Activated CD4-positive, alpha-beta memory T cell treated with anti-CD3 and anti-CD28 coated beads, Interleukin-2, amount 10 ng/mL, durations not matched to agents 7 days and 5 days (primary cell): ENCODE results near the gene MUC20. TPM values are rescaled to one million over a fixed set of nuclear protein-coding genes. Genes with fewer than 3 reads are reported as not detected.

ENCODE experiments used
- CTCF ChIA-PET: fragments of 350-600 bp; sonication (Branson Sonifier 250); formaldehyde crosslinking; loops from one replicate; lab custom pipeline; 2021; ENCODE audit warnings: antibody characterized with exemption, inconsistent platforms; lab: Charles Lee
- POLR2A ChIA-PET: fragments of 350-600 bp; sonication (Branson Sonifier 250); formaldehyde crosslinking; loops from one replicate; lab custom pipeline; 2021; ENCODE audit warnings: antibody characterized with exemption; lab: Charles Lee
- DNase-seq: peaks from one replicate; pipeline ENCODE4 v3.0.0-alpha.2; 2020
- H3K27ac Mint-ChIP-seq: one replicate; pipeline ENCODE4 v1.8.0; 2021; ENCODE audit warnings: mild to moderate bottlenecking, mixed read lengths
- H3K27me3 Mint-ChIP-seq: one replicate; pipeline ENCODE4 v1.8.0; 2021; ENCODE audit warnings: mixed read lengths
- H3K36me3 Mint-ChIP-seq: one replicate; pipeline ENCODE4 v1.8.0; 2021; ENCODE audit warnings: low read depth, mixed read lengths
- H3K4me1 Mint-ChIP-seq: one replicate; pipeline ENCODE4 v1.8.0; 2021; ENCODE audit warnings: mixed read lengths
- H3K4me3 Mint-ChIP-seq: one replicate; pipeline ENCODE4 v1.8.0; 2021; ENCODE audit warnings: mild to moderate bottlenecking, mixed read lengths
- H3K9me3 Mint-ChIP-seq: one replicate; pipeline ENCODE4 v1.8.0; 2021; ENCODE audit warnings: mixed read lengths
- total RNA-seq, 2 experiments: library from RNA; stranded (reverse); gene quantifications; one replicate each; pipeline ENCODE4 v1.2.3, GENCODE V29; 2021

Gene MUC20
- total RNA-seq, 2 experiments from 2014 or later, result 1.2 to 2.8 TPM

GRCh38 chr3:195762249-195762585 lies 41.4 kb downstream of the MUC20 start:
- Mint-ChIP-seq H3K4me3 (no peak overlapping the region), H3K27ac (no peak overlapping the region), H3K4me1 (peaks cover 3% of the 10 kb centered on the region), H3K27me3 (peaks cover 46% of the 10 kb centered on the region), H3K36me3 (no peaks in the 10 kb centered on the region), H3K9me3 (peaks cover under 1% of the 10 kb centered on the region)
- POLR2A ChIA-PET, result no interaction called here
- no peak for DNase-seq
- CTCF ChIA-PET, result no interaction called here

GRCh38 chr3:195762611-195763010 lies 41.8 kb downstream of the MUC20 start:
- Mint-ChIP-seq H3K27ac (no peak overlapping the region), H3K4me1 (peaks cover 3% of the 10 kb centered on the region), H3K9me3 (peaks cover 2% of the 10 kb centered on the region), H3K4me3 (no peak overlapping the region), H3K36me3 (no peaks in the 10 kb centered on the region), H3K27me3 (peaks cover 44% of the 10 kb centered on the region)
- DNase-seq, result no peak
- POLR2A ChIA-PET, result no interaction called here
- CTCF ChIA-PET, result no interaction called here

GRCh38 chr3:195763076-195763830 lies 42.5 kb downstream of the MUC20 start:
- Mint-ChIP-seq H3K36me3 (no peaks in the 10 kb centered on the region), H3K4me1 (peaks cover 3% of the 10 kb centered on the region), H3K27me3 (peaks cover 39% of the 10 kb centered on the region), H3K4me3 (no peak overlapping the region), H3K9me3 (peaks cover 4% of the 10 kb centered on the region), H3K27ac (no peak overlapping the region)
- DNase-seq, result no peak
- CTCF ChIA-PET, result no interaction called here
- POLR2A ChIA-PET, result no interaction called here

- no peaks in the 10 kb centered on the region for H3K36me3 Mint-ChIP-seq
- H3K27me3 Mint-ChIP-seq, result peaks cover 33% of the 10 kb centered on the region
- peaks cover 6% of the 10 kb centered on the region for H3K9me3 Mint-ChIP-seq
- ChIA-PET CTCF (interaction anchor here (0.6 kb wide), 1 partner anchor 86 kb away, joined by 3 read pairs; no protein-coding TSS in a partner anchor), POLR2A (no interaction called here)
- no peak for DNase-seq
- H3K4me3 Mint-ChIP-seq, result no peak overlapping the region
- no peak overlapping the region for H3K27ac Mint-ChIP-seq
- peaks cover 3% of the 10 kb centered on the region for H3K4me1 Mint-ChIP-seq
These were observed 43.4 kb downstream of the MUC20 start for GRCh38 chr3:195763843-195764825.

GRCh38 chr3:195764961-195765706 lies 44.4 kb downstream of the MUC20 start:
- DNase-seq, result no peak
- POLR2A ChIA-PET, result no interaction called here
- Mint-ChIP-seq H3K4me1 (peaks cover 3% of the 10 kb centered on the region), H3K9me3 (peaks cover 6% of the 10 kb centered on the region), H3K27me3 (peaks cover 23% of the 10 kb centered on the region), H3K27ac (no peak overlapping the region), H3K36me3 (no peaks in the 10 kb centered on the region), H3K4me3 (no peak overlapping the region)
- CTCF ChIA-PET, result no interaction called here

GRCh38 chr3:195766671-195767070 lies 45.9 kb downstream of the MUC20 start:
- no peak for DNase-seq
- H3K27ac Mint-ChIP-seq, result no peak overlapping the region
- H3K27me3 Mint-ChIP-seq, result peaks cover 13% of the 10 kb centered on the region
- no peak overlapping the region for H3K4me3 Mint-ChIP-seq
- H3K9me3 Mint-ChIP-seq, result peaks cover 6% of the 10 kb centered on the region
- POLR2A ChIA-PET, result no interaction called here
- H3K4me1 Mint-ChIP-seq, result no peaks in the 10 kb centered on the region
- H3K36me3 Mint-ChIP-seq, result peaks cover 4% of the 10 kb centered on the region
- CTCF ChIA-PET, result no interaction called here

- ChIA-PET CTCF (no interaction called here), POLR2A (no interaction called here)
- Mint-ChIP-seq H3K4me3 (no peak overlapping the region), H3K27me3 (peaks cover 11% of the 10 kb centered on the region), H3K27ac (no peak overlapping the region), H3K36me3 (peaks cover 4% of the 10 kb centered on the region), H3K4me1 (no peaks in the 10 kb centered on the region), H3K9me3 (peaks cover 6% of the 10 kb centered on the region)
- no peak for DNase-seq
These were observed 47.0 kb downstream of the MUC20 start for GRCh38 chr3:195767792-195768191.

GRCh38 chr3:195768414-195768813 lies 47.6 kb downstream of the MUC20 start:
- DNase-seq, result no peak
- peaks cover 6% of the 10 kb centered on the region for H3K9me3 Mint-ChIP-seq
- H3K27ac Mint-ChIP-seq, result peak overlapping the region; percentile 14
- ChIA-PET CTCF (no interaction called here), POLR2A (no interaction called here)
- H3K4me3 Mint-ChIP-seq, result no peak overlapping the region
- H3K27me3 Mint-ChIP-seq, result peaks cover 6% of the 10 kb centered on the region
- peaks cover 4% of the 10 kb centered on the region for H3K36me3 Mint-ChIP-seq
- no peaks in the 10 kb centered on the region for H3K4me1 Mint-ChIP-seq

GRCh38 chr3:195768831-195769303 lies 48.1 kb downstream of the MUC20 start:
- Mint-ChIP-seq H3K9me3 (peaks cover 6% of the 10 kb centered on the region), H3K36me3 (peaks cover 4% of the 10 kb centered on the region), H3K4me3 (no peak overlapping the region), H3K4me1 (no peaks in the 10 kb centered on the region), H3K27ac (no peak overlapping the region), H3K27me3 (peaks cover 6% of the 10 kb centered on the region)
- DNase-seq, result no peak
- ChIA-PET CTCF (interaction anchor here (1.1 kb wide), 1 partner anchor 81 kb away, joined by 5 read pairs; no protein-coding TSS in a partner anchor), POLR2A (no interaction called here)

GRCh38 chr3:195769551-195769950 lies 48.8 kb downstream of the MUC20 start:
- ChIA-PET POLR2A (no interaction called here), CTCF (interaction anchor here (1.1 kb wide), 1 partner anchor 81 kb away, joined by 5 read pairs; no protein-coding TSS in a partner anchor)
- Mint-ChIP-seq H3K27ac (no peak overlapping the region), H3K9me3 (peaks cover 6% of the 10 kb centered on the region), H3K4me1 (no peaks in the 10 kb centered on the region), H3K4me3 (no peak overlapping the region), H3K36me3 (peaks cover 4% of the 10 kb centered on the region), H3K27me3 (peaks cover 3% of the 10 kb centered on the region)
- no peak for DNase-seq

GRCh38 chr3:195770081-195770840 lies 49.5 kb downstream of the MUC20 start:
- Mint-ChIP-seq H3K27me3 (peaks cover 2% of the 10 kb centered on the region), H3K9me3 (peaks cover 6% of the 10 kb centered on the region), H3K4me3 (no peak overlapping the region), H3K27ac (no peak overlapping the region), H3K36me3 (peaks cover 4% of the 10 kb centered on the region), H3K4me1 (no peaks in the 10 kb centered on the region)
- no peak for DNase-seq
- ChIA-PET POLR2A (no interaction called here), CTCF (no interaction called here)
